Skeletal muscle tissue (tissue), 4 donors: ENCODE measurements around the gene TMEM255B. TPM values are rescaled to one million over a fixed set of nuclear protein-coding genes. Genes with fewer than 3 reads are reported as not detected.

ENCODE experiments used
- H3K27ac ChIP-seq: one replicate; pipeline ENCODE4 v1.7.0; 2013; ENCODE audit warnings: mild to moderate bottlenecking, low read depth, low read length, inconsistent platforms
- H3K27me3 ChIP-seq, 3 donors: one replicate each; pipeline ENCODE4 v1.7.0; 2013; ENCODE audit warnings: low read length in 3 of 3; ENCODE audit not compliant: control insufficient read depth in 3 of 3, insufficient read depth in 3 of 3
- H3K36me3 ChIP-seq, 3 donors: one replicate each; pipeline ENCODE4 v1.7.0; 2013; ENCODE audit warnings: low read length in 3 of 3; ENCODE audit not compliant: control insufficient read depth in 3 of 3, insufficient read depth in 3 of 3
- H3K4me1 ChIP-seq, 3 donors: one replicate each; pipeline ENCODE4 v1.7.0; 2013; ENCODE audit warnings: low read length in 3 of 3, mild to moderate bottlenecking in 3 of 3; ENCODE audit not compliant: control insufficient read depth in 3 of 3, insufficient read depth in 3 of 3
- H3K4me3 ChIP-seq, 3 donors: one replicate each; pipeline ENCODE4 v1.7.0; 2013; ENCODE audit warnings: low read length in 3 of 3
- H3K9ac ChIP-seq, 3 donors: one replicate each; pipeline ENCODE4 v1.7.0; 2013; ENCODE audit warnings: low read length in 3 of 3, mild to moderate bottlenecking in 3 of 3, moderate library complexity in 2 of 3, low read depth in 1 of 3
- H3K9me3 ChIP-seq, 3 donors: one replicate each; pipeline ENCODE4 v1.7.0; 2013; ENCODE audit warnings: low read length in 3 of 3; ENCODE audit not compliant: control insufficient read depth in 3 of 3
- total RNA-seq: library from RNA; depleted of rRNA; stranded (reverse); fragments of >200 nt; gene quantifications from one replicate; pipeline ENCODE4 v1.2.3, GENCODE V29; 2014
- donor health status: Osteomylitis.

The TMEM255B gene
- total RNA-seq, 1 donor from 2014 or later, result 2.6 TPM

DNA sequence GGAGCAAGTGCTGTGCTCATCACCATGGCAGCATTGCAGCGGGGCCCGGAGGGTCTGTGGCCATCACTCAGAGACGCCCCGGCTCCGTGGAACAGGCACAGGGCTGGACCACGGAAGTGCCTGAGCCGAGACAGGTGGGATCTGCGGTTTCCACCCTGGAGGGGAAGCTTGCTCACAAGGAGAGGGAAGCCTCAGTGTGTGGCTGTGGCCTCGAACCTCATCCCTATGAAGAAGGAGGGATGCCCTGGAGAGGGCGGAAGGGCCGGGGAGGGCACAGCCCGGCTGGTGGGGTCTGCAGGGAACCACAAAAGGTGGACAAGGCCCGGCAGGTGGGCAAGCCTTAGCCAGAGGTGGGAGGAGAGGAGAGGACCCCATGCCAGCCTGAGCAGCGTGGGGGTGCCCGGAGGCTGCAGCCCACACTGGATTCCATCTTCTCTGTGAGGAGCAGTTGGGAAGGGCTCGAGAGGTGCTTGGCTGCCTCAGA is 30.4 kb upstream of the TMEM255B start:
- H3K36me3 ChIP-seq, result no peaks in the 10 kb centered on the region
- H3K9ac ChIP-seq, result no peak overlapping the region
- H3K27me3 ChIP-seq, result peaks cover 30 to 49% (median 40%) of the 10 kb centered on the region in 3 donors
- no peak overlapping the region for H3K27ac ChIP-seq
- peaks cover 9 to 38% (median 28%) of the 10 kb centered on the region in 3 donors for H3K4me1 ChIP-seq
- H3K9me3 ChIP-seq, result peaks cover 0 to 2% (median 0%) of the 10 kb centered on the region in 3 donors
- no peak overlapping the region for H3K4me3 ChIP-seq

- H3K9ac ChIP-seq, result no peak overlapping the region
Measured at GRCh38 chr13:113729187-113730019, 29.6 kb upstream of the TMEM255B start.

GRCh38 chr13:113730258-113730691 is 28.8 kb upstream of the TMEM255B start:
- peaks cover 32 to 49% (median 40%) of the 10 kb centered on the region in 3 donors for H3K27me3 ChIP-seq
- H3K9ac ChIP-seq, result no peak overlapping the region
- H3K4me3 ChIP-seq, result no peak overlapping the region
- H3K36me3 ChIP-seq, result no peaks in the 10 kb centered on the region
- no peak overlapping the region for H3K27ac ChIP-seq
- H3K4me1 ChIP-seq, result peaks cover 3 to 24% (median 17%) of the 10 kb centered on the region in 3 donors
- peaks cover 0 to 4% (median 0%) of the 10 kb centered on the region in 3 donors for H3K9me3 ChIP-seq

More at GRCh38 chr13:113729187-113730019, 29.6 kb upstream of the TMEM255B start:
- Histone ChIP-seq H3K27me3 (peaks cover 30 to 49% (median 40%) of the 10 kb centered on the region in 3 donors), H3K9me3 (peaks cover 0 to 4% (median 0%) of the 10 kb centered on the region in 3 donors), H3K4me3 (no peak overlapping the region), H3K4me1 (peaks cover 9 to 30% (median 21%) of the 10 kb centered on the region in 3 donors), H3K27ac (peak overlapping the region; percentile 25), H3K36me3 (no peaks in the 10 kb centered on the region)

DNA sequence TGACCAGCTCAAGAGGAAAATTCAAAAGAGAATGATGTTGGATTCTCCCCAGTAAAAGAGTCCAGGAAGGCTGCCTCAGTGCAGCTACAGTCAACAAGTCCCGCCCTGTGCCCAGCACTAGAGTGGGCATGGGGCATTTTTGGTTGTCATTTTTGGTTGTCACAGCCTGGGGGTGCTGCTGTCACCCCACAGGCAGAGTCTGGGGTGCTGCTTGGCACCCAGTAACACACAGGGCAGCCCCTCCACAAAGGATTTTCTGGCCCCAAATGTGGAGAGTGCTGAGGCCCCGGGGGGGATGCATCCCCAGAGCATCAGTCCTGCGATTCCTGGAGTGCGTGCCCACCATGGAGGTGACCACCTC is 28.2 kb upstream of the TMEM255B start:
- H3K27ac ChIP-seq, result no peak overlapping the region
- H3K9me3 ChIP-seq, result peaks cover 0 to 4% (median 0%) of the 10 kb centered on the region in 3 donors
- H3K4me3 ChIP-seq, result no peak overlapping the region
- H3K4me1 ChIP-seq, result peaks cover 3 to 24% (median 17%) of the 10 kb centered on the region in 3 donors
- no peaks in the 10 kb centered on the region for H3K36me3 ChIP-seq
- H3K9ac ChIP-seq, result no peak overlapping the region
- peaks cover 35 to 49% (median 40%) of the 10 kb centered on the region in 3 donors for H3K27me3 ChIP-seq

- H3K27ac ChIP-seq, result no peak overlapping the region
- no peak overlapping the region for H3K9ac ChIP-seq
- H3K27me3 ChIP-seq, result peaks cover 40 to 53% (median 40%) of the 10 kb centered on the region in 3 donors
- peaks cover 2 to 24% (median 16%) of the 10 kb centered on the region in 3 donors for H3K4me1 ChIP-seq
- H3K4me3 ChIP-seq, result no peak overlapping the region
- no peaks in the 10 kb centered on the region for H3K36me3 ChIP-seq
- peaks cover 0 to 4% (median 0%) of the 10 kb centered on the region in 3 donors for H3K9me3 ChIP-seq
Measured at GRCh38 chr13:113731192-113732175, 27.5 kb upstream of the TMEM255B start.

DNA sequence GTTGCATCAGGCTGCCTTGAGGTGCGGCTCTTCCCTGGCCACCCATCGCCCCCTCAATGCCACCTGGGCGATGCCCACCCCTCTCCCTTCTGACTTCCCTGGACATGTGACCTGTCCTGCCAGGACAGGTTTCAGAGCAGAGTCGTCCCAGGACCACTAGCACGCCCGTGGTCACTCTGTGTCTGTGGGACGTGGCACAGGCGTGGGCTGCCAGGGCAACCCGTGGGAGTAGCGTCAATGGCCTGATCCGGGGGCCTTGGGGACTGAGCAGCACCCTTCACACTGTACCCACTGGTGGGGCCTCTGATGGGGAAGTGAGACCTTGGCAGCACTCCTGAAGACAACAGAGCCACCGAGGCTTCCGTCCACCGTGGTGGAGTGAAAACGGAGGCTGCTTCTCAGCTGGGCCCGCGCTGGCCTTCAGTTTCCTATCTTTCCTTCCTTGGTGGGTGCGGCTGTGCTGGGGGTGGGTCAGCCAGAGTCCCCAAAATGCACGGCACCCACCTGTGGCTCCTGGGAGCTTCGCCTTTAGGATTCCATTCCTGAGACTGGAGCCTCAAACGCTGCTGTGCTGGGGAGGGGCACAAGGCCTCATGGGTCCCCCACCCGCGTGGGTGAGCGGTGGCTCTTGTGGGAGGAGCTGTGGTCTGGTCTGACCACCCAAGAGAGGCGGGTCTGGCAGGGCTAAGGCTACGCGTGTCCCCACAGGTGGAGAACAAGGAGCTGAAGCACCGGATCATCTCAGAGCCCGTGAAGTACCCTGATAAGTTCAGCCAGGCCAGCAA is 26.7 kb upstream of the TMEM255B start:
- Histone ChIP-seq H3K4me3 (no peak overlapping the region), H3K9ac (no peak overlapping the region), H3K36me3 (no peaks in the 10 kb centered on the region), H3K4me1 (peaks cover 0 to 16% (median 9%) of the 10 kb centered on the region in 3 donors), H3K9me3 (peaks cover 0 to 4% (median 0%) of the 10 kb centered on the region in 3 donors), H3K27ac (no peak overlapping the region), H3K27me3 (peaks cover 36 to 55% (median 45%) of the 10 kb centered on the region in 3 donors)

- Histone ChIP-seq H3K36me3 (no peaks in the 10 kb centered on the region), H3K9me3 (peaks cover 0 to 4% (median 0%) of the 10 kb centered on the region in 3 donors), H3K4me1 (peaks cover 0 to 16% (median 9%) of the 10 kb centered on the region in 3 donors), H3K27me3 (peaks cover 35 to 52% (median 48%) of the 10 kb centered on the region in 3 donors), H3K4me3 (no peak overlapping the region), H3K9ac (no peak overlapping the region), H3K27ac (no peak overlapping the region)
Measured at GRCh38 chr13:113732961-113733950, 25.8 kb upstream of the TMEM255B start.

GRCh38 chr13:113734099-113734825 is 24.8 kb upstream of the TMEM255B start:
- peaks cover 0 to 8% (median 5%) of the 10 kb centered on the region in 3 donors for H3K4me1 ChIP-seq
- peaks cover 0 to 4% (median 0%) of the 10 kb centered on the region in 3 donors for H3K9me3 ChIP-seq
- no peak overlapping the region for H3K4me3 ChIP-seq
- no peak overlapping the region for H3K9ac ChIP-seq
- peaks cover 25 to 48% (median 42%) of the 10 kb centered on the region in 3 donors for H3K27me3 ChIP-seq
- H3K27ac ChIP-seq, result no peak overlapping the region
- H3K36me3 ChIP-seq, result no peaks in the 10 kb centered on the region
